HG03439 (cell line): Measurements from ENCODE around the gene CAMK4.
A peak's percentile ranks its signal among the peaks of the same experiment; 100 is the strongest.

Experiments
- ATAC-seq: cut with Tn5 transposase; IDR thresholded peaks from one replicate; pipeline ENCODE4 v1.9.1; 2021; ENCODE audit warnings: mild to moderate bottlenecking, moderate library complexity; ENCODE audit not compliant: unreplicated experiment

CAMK4 gene

GRCh38 chr5:111480346-111480745 lies 256.2 kb downstream of the CAMK4 start:
- no peak for ATAC-seq

GRCh38 chr5:111486055-111486454 lies 261.9 kb downstream of the CAMK4 start:
- ATAC-seq = no peak

GRCh38 chr5:111486926-111487325 lies 262.7 kb downstream of the CAMK4 start:
- no peak for ATAC-seq

- no peak for ATAC-seq
Measured at GRCh38 chr5:111488353-111488752, 264.2 kb downstream of the CAMK4 start.

- no peak for ATAC-seq
Measured at GRCh38 chr5:111493031-111493430, 268.8 kb downstream of the CAMK4 start.

GRCh38 chr5:111494355-111494999 lies 270.3 kb downstream of the CAMK4 start:
- ATAC-seq = no peak

- no peak for ATAC-seq
Measured at GRCh38 chr5:111495159-111495558, 271.0 kb downstream of the CAMK4 start.

- ATAC-seq = no peak
Measured at GRCh38 chr5:111498346-111498745, 274.2 kb downstream of the CAMK4 start.

GRCh38 chr5:111502956-111503355 lies 278.8 kb downstream of the CAMK4 start:
- no peak for ATAC-seq

- no peak for ATAC-seq
Measured at GRCh38 chr5:111505096-111505495, 280.9 kb downstream of the CAMK4 start.

GRCh38 chr5:111507276-111507675 lies 283.1 kb downstream of the CAMK4 start:
- ATAC-seq = no peak

- no peak for ATAC-seq
Measured at GRCh38 chr5:111509119-111509518, 284.9 kb downstream of the CAMK4 start.

- ATAC-seq = no peak
Measured at GRCh38 chr5:111511174-111511830, 287.1 kb downstream of the CAMK4 start.

GRCh38 chr5:111511831-111512374 lies 287.7 kb downstream of the CAMK4 start:
- peak; percentile 14 for ATAC-seq

- ATAC-seq = peak; percentile 92
Measured at GRCh38 chr5:111512375-111513130, 288.4 kb downstream of the CAMK4 start, which contains the start of gene STARD4. TSS of gene STARD4 (minus strand) at chr5:111512535. CDS start at chr5:111507433, 5,102 bp downstream.

GRCh38 chr5:111513131-111513520 lies 288.9 kb downstream of the CAMK4 start:
- ATAC-seq = no peak

- no peak for ATAC-seq
Measured at GRCh38 chr5:111514087-111514486, 289.9 kb downstream of the CAMK4 start.

- peak; percentile 48 for ATAC-seq
Measured at GRCh38 chr5:111517853-111518501, 293.8 kb downstream of the CAMK4 start.

GRCh38 chr5:111518777-111519176 lies 294.6 kb downstream of the CAMK4 start:
- ATAC-seq = no peak

- ATAC-seq = no peak
Measured at GRCh38 chr5:111520908-111521307, 296.7 kb downstream of the CAMK4 start.

- no peak for ATAC-seq
Measured at GRCh38 chr5:111528056-111528455, 303.9 kb downstream of the CAMK4 start.
